Measurements from ENCODE around the gene DNAJB12.
"Not testable (repeated sequence)": the region's sequence is repeated elsewhere in the genome, so short reads cannot be mapped to it uniquely, and the experiment has no call there.

DNAJB12 gene

DNA sequence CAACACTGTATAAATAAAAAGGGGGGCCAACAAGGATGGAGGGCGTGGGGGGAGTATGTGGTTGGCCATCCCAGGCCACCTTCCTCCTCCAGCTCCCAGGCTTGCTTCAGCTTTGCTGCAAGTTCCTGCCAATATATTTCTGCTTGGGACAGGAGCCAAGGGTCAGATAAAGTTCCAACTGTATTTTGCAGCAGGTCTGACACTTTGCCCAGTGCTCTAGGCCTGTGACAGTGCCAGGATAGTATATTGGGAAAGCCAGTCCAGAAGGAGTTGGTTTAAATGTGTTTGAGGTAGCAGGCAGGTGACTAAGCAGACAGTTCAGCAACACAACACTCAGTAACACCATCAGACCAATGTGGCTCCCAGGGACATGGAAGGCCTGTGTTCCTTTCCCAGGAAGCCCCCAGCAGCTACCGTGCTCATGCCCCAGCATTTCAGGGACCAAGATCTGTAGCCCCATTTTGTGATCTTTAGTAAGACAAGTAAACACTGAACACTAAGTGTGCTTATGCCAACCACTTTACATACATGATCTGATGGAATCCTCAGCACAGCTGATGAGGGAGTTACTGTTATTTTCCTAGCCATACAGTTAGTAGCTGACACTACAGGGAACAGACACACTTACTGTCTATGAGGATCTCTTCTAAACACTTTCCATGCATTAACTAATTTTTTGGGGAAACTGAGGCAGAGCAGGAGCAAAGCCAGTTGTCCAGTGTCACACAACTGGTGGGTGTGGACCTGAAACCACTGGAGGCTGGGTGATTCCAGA lies 38.9 kb downstream of the DNAJB12 start:
- no peak for DNase-seq (ENCODE audit: low spot score)

DNA sequence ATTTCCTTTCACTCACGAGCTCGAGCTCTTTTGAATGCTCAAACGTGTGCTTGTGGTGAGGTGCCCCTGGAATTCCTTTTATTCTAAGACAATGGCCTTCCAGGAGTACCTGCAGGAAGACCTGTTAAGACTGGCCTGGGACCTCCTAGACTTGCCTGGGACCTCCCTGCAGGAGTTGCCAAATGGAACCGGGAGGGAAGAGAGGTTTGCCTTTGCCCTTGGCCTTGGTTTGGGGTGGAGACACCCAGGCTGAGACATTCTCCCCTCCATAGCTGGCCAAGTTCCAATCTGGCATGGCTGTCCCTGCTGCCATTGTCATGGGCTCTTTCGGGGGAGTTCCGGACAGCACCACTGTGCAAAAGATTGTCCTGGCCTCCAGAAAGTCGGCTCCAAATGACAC lies 39.7 kb downstream of the DNAJB12 start:
- DNase-seq (ENCODE audit: low spot score): no peak

DNA sequence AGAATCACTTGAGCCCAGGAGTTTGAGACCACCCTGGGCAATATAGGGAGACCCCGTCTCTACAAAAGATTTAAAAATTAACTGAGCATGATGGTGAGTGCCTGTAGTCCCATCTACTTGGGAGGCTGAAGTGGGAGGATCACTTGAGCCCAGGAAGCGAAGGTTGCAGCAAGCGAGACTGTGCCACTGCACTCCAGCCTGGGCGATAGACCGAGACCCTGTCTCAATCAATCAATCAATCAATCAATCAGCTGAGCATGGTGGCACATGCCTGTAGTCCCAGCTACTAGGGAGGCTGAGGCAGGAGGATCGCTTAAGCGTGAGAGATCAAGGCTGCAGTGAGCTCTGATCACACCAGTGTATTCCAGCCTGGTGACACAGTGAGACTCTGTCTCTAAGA lies 40.5 kb downstream of the DNAJB12 start:
- DNase-seq (ENCODE audit: low spot score): no peak

DNA sequence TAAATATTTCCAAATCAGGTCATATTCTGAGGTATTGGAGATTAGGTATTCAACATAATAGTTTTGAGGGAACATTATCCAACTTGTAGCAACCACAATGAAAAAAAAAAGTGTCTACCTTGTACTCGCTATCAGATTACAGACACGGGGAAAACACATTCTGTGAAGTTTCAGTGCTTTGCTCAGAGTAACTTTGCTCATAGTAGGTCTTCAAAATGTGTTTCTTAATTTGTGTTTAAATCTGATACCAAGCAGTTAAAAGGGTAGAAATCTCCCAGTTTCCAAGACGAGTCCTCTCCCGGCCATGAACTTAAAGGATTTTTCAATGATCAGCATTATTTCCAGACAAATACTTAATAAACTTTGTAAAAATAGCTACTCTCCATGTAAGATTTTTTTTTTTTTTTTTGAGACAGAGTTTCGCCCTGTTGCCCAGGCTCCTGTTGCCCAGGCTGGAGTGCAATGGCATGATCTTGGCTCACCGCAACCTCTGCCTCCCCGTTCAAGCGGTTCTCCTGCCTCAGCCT lies 41.8 kb downstream of the DNAJB12 start:
- DNase-seq (ENCODE audit: low spot score): no peak

DNA sequence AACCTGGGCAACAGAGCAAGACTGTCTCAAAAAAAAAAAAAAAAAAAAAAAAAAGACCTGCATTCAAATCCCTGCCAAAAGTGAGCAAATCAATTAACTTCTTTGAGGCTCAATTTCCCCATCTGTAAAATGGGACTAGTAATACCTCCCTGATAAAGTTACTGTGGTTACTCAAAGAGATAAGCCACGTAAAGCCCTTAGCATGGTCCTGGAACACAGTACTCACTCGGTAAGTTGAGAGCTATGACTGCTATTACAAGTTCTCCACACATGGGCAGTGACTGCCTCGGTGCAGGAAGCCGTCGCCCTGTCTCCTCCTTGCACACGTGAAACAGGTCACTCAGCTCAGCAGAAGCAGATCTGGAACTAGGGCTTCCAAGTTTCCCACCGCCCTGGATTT lies 43.1 kb downstream of the DNAJB12 start:
- no peak for DNase-seq (ENCODE audit: low spot score)

DNA sequence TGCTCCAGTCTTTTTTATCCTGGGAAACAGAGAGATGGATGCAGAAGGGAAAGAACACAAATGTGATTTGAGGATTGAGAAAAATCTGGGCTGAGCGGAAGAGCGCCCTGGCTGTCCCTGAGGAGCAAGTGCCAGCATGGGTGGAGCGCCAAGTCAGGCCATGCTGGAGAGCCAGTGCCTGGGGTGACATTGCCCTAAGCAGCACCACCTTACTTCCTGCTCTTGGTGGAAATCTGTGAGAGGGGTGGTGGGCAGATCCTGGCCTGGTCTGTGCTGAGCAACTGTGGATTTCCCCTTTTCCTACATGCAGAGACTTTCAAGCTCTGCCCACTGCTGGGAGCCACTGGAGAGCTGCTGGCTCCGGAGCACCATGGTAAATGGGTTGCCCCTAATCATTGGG lies 44.1 kb downstream of the DNAJB12 start:
- DNase-seq (ENCODE audit: low spot score): no peak

DNA sequence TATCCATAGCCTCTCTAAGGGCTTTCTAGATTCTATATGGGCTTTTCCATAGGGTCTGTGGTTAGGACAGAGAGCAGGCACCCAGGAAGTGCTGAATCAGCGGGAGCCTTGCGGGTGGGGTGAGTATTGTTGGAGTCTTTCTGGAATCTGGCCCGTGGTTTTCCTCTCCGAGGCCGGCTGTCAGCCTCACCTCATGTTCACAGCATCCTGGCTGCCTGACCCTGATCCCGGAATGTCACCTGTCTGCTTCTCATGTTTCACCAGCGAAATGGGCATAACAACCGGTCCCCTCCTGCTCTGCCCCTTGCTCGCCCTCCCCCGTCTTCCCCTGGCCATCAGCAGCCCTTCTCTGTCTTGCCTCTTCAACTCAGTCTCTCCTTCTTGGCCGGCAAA lies 44.5 kb downstream of the DNAJB12 start:
- DNase-seq (ENCODE audit: low spot score): no peak

DNA sequence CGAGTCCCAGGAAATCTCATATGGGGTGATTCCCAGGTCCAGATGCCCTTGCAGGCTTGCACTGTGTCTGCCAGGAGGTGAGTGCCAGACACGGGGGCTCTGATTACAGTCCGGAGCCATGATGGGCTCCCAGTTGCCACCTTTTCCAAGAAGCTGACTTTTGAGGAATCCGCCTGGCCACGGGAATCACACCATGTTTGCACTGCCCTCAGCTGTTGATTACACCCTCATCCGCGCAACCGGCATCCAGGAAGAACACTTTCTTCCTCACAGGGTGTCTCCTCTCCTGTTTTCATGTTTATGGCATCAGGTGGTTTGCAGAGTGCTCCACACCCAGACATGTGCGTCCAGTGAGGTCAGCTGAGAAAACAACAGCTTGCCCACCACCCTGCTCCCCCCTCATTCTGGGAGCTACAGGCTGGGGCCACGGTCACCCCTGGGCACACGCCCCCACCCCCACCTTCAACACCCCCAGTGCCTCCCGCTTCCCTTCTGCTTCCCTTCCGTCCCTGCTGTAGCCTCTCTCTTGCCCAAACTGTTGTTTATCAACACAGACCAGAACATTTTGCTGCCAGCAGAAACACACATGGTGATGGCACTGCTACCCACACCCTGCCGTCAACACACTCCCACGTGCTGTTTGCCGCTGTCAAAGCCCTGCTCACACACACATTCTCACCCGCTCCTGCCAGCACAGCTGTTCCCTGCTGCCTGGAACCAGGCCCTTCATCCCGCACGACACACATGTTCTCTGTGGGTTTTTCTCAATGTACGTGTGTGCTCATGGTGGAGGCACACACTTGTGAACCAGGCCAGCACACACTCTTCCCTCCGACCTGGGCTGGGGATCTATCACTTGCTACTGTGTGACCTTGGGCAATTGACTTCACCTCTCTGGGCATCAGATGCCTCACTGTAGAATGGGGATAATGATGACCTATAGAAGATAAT lies 45.2 kb downstream of the DNAJB12 start:
- DNase-seq (ENCODE audit: low spot score): no peak

DNA sequence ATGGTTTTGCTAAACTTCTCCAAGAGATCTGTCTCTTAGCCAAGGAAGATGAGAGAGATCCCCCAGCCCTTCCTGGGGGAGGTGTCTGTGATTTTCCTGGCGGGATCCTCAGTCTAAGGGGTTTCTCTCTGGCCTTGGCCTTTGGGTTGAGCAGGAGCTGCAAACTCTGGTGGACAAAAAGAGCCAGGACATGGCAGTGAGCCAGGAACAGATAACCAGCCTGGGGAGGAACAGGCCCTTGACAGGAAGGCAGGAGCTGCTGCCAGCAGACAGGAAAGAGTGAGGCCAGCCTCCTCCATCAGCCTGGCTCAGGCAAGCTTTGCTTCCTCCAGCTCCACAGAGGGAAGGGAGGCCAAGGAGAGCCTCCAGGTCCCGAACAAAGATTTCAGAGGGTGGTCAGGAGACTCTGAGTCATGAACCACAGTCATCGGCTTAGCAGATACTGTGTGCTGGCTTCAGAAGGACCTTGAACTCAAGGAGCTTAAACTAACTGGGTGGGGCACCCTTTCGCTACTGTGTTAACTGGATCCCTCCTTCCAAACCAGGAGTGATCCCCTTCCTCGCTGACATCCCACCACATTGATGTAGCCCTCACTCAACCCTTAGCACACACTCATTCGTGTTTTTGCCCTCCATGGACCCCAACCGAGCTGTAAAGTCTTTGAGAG lies 46.3 kb downstream of the DNAJB12 start:
- no peak for DNase-seq (ENCODE audit: low spot score)

DNA sequence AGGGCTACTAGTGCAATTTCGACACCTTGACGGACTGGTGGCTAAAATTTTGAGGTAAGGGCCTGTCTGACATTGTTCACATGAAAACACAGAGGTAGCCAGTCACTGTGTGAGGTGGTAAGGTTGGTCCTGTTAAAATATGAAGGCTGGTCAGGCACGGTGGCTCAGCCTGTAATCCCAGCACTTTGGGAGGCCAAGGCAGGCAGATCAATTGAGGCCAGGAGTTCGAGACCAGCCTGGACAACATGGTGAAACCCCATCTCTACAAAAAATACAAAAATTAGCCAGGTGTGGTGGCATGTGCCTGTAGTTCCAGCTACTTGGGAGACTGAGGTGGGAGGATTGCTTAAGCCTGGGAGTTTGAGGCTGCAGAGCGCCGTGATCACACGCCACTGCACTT lies 47.0 kb downstream of the DNAJB12 start:
- not testable (repeated sequence) for DNase-seq (ENCODE audit: low spot score)

DNA sequence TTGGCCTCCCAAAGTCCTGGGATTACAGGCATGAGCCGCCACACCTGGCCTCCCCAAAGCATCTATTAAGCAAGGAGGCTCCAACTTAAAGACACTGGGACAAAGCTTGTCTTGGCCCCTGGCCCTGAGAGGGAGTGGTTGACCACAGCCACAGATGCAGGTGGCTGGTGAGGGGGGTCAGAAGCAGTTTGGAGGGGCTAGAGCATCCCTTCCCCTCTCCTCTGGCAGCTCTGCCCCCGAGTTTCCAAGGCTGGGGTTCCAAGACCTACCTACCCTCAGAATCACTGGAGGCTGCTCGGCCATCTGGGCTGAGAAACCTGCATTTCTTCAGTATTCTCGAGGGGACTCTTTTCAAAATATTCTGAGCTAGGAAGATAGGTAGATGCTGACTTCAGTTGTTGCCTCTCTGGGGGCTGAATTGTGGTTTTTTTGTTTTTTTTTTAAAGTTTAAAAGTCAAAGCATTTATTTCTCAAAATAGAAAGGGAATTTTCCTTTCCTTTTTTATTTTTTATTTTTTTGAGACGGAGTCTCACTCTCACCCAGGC lies 48.4 kb downstream of the DNAJB12 start:
- DNase-seq (ENCODE audit: low spot score): no peak

DNA sequence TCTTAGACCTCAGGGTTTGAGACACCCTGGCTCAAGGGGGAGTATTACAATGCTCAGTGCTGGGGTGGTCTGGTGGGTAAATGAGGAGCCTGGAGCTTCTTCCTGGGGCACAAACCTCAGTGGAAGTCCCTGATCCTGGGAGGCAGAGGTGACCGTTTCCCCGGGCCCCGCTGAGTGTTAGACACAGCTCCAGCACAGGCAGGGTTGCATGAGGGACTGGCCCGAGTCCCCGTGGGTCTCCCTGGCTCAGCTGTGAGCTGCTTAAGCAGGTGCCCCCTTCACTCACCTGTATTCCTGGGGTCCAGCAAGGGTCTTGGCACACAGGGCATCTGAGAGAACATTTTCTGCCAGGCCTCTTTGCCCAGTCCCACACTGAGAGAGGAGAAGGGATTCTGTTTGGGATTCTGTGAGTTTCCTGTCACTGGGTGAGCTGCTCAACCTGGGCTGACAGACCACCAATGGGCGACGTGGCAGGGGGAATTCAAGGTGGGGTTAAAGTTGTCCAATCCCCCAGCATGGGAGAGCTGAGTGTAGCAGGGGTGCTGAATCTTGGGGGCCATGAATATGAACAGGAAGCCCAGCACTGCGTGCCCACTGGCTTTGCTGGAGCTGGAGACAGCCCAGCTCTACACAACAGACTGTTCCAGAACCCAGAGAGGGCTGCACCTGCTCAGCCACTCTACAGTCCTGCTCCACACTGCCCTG lies 51.1 kb downstream of the DNAJB12 start:
- no peak for DNase-seq (ENCODE audit: low spot score)

DNA sequence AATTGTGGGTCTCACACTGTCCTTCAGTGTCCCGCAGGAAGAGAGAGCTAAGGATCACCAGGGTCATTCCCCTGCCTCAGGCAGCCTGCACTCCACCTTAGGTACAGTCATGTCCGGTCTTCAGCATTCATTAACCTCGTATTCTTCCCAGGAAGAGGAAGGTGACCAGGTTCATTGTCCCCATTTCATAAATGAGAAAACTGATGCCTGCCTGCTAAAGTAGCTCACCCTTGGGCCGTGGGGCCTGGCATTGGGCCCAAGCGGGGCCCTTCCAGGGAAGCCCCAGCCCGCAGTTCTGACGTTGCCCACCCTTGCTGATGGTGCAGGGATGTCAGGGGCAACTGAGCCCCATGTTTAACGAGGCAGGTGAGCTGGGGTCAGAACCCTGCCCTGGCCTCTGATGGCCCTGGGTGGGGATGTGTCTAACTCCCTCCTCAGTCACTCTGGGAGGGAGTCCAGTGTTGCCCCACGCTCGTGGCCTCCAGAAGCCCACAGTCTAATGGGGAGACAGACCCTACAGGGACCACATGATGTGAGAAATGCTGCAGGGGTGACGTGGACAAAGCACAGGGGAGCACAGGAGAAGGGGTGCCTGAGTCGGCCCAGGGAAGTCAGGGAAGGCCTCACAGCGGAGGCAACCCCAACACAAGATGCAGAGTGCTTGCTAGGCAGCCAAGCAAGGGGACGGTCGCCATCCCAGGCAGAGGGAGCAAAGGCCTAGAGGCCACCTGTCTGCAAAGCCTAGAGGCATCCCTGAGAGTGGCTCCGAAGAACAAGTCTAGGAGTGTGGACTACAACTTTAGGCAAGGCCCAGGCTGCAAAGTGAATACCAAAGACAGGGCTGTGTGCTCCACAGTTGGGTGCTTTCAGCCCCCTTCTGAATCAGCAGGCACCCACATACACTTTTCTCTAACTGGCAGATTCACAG lies 55.9 kb downstream of the DNAJB12 start:
- no peak for DNase-seq (ENCODE audit: low spot score)

DNA sequence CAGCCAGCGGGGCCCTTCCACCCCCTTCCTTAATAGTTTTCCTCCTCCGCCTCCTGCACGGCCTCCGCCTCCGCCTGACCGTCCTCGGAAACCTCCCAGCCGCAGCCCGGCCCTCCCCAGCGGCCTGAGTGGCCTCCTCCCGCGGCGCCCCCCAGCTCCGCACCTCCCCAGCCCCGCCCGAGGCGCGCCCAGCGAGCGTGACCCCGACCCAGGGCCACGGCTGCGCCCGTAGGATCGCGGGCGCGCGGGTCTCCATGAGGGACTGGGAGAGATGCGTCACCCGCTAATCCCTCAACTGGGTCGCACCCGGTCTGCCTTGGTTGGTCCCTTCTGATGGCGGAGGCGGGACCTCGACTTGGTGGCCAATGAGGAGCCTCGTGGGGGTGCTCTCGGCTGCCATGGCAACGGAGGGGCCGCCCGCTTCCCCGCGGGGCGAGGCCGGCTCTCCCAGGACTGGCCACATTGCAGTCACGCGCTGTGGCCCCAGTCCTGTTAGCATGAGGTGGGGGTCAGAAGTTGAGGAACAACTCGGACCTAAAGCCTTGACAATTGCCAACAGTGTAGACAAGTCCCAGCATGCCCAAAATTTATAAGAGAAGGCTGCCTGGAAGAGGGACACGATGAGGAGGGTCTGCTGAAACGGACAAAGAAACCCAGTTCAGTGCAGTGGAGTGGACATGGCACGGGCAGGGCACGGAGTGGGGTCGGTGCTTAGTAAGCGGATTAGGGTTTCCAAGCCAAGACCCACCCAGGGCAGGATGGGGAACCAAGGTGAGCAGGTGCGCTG lies 56.7 kb downstream of the DNAJB12 start:
- DNase-seq (ENCODE audit: low spot score): peak; percentile 94

DNA sequence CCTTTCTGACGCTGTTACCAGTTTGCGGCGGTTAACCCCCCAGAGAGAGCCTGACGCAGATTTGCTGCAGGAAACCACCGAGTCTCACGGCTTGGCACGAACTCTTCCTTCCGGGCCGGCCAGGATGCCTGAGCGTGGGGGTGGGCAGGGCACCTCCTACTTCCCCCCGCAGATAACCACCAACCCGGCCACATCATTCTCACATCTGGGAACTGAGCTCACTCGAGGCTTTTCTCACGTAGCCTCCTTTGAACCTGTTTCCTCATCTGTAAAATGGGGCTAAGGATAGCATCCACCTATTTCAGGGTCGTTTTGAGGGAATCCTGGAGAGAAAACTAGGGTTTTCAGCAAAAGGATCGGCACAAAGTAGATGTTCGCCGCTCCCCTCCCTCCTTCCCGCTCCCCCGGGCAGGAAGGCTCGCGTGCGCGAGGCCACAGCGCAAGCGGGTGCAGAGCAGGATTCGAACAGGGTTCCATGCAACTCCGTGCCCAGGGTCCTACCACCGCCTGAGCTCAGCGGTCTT lies 57.4 kb downstream of the DNAJB12 start:
- DNase-seq (ENCODE audit: low spot score): no peak

DNA sequence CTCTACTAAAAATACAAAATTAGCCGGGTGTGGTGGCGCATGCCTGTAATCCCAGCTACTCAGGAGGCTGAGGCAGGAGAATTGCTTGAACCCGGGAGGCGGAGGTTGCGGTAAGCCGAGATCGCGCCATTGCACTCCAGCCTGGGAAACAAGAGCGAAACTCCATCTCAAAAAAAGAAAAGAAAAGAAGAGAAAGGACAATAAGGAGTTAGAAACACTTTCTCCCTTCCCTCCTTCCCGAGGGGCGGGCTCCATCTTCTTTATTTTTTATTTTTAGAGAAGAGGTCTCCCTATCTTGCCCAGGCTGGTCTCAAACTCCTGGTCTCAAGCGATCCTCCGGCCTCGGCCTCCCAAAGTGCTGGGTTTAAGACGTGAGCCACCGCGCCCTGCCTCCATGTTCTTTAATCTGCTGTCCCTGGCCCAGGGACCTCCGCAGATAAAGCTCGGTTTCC lies 57.9 kb downstream of the DNAJB12 start:
- DNase-seq (ENCODE audit: low spot score): not testable (repeated sequence)

DNA sequence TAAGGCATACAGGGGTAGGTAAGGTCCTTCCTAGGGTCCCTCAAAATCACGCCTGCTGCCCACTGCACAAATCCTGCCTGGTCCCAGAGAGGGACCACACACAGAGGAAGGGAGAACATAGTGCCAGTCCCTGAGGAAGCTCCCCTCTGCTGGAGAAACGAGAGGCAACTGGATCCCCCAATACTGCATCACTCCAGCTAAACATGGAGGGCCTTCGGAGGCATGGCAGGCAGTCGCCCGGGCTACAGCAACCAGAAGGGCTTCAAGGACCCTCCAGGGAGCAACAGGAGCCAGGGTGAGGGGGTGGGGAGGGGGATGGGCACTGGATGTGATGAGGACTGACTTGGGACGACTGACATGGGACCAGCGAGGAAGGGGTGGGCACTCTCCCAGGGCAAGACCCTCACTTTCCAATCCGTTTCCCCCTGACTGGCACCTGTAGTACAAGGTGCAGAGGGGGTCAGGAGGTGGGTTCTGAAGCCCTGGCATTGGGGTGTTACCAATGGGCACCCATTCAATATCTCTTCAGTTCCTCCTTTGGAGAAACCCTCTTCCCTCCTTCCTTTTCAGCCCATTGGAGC lies 59.3 kb downstream of the DNAJB12 start:
- no peak for DNase-seq (ENCODE audit: low spot score)

DNA sequence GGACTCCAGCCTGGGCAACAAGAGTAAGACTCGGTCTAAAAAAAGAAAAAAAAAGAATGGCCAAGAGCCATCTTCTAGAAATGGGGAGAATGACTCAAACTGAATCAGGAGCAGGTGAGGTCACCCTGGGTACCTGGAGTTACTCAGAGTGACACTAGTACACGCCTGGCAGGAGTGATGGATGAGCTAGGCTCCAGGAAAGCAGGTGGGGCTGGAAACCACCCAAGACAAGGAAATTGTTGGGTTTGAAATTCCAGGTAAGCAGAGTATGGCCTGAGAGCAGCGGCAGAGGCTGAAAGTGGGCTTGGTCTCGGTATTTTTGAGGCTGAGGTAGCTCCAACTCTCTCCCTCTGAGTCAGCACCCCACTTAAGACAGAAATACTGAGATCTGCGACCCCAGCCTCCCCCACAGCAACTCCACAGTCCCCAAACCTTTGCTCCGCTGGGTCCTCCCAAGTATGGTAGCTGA lies 62.5 kb downstream of the DNAJB12 start:
- no peak for DNase-seq (ENCODE audit: low spot score)
